Muscle of leg (tissue), 11 donors: Measurements from ENCODE around the gene HNRNPUL2. TPM values are rescaled to one million over a fixed set of nuclear protein-coding genes. Genes with fewer than 3 reads are reported as not detected.
"Not testable (repeated sequence)": the region's sequence is repeated elsewhere in the genome, so short reads cannot be mapped to it uniquely, and the experiment has no call there.

Experiments
- DNase-seq: peaks from one replicate; pipeline ENCODE4 v3.0.0; 2013
- H3K27ac ChIP-seq: one replicate; pipeline ENCODE4 v1.5.1; 2013; ENCODE audit warnings: mild to moderate bottlenecking, low read length, control low read depth
- H3K27me3 ChIP-seq: one replicate; pipeline ENCODE4 v1.6.1; 2013; ENCODE audit warnings: low read length; ENCODE audit not compliant: control insufficient read depth, insufficient read depth
- H3K36me3 ChIP-seq: one replicate; pipeline ENCODE4 v1.6.1; 2013; ENCODE audit warnings: low read length; ENCODE audit not compliant: control insufficient read depth, insufficient read depth
- H3K4me1 ChIP-seq: one replicate; pipeline ENCODE4 v1.6.1; 2013; ENCODE audit warnings: low read length; ENCODE audit not compliant: control insufficient read depth, insufficient read depth
- H3K4me3 ChIP-seq: one replicate; pipeline ENCODE4 v1.5.1; 2013; ENCODE audit warnings: low read length, control low read depth
- H3K9me3 ChIP-seq: replicated peaks from 2 replicates; pipeline ENCODE4 v1.6.1; 2013; ENCODE audit warnings: low read depth, low read length; ENCODE audit not compliant: control insufficient read depth
- WGBS: methylation state at CpG from one replicate; pipeline ENCODE4 v1.1.5; 2013; ENCODE audit warnings: missing lambda C conversion rate; ENCODE audit not compliant: insufficient coverage; 5-methylcytosine and 5-hydroxymethylcytosine counted together
- polyA plus RNA-seq, 8 donors: library from polyadenylated mRNA; unstranded; fragments of 120-200 nt; gene quantifications; one replicate each; pipeline versions ENCODE4 v1.2.1 to v1.2.3, GENCODE V29; 2013; ENCODE audit warnings: inconsistent platforms in 1 of 8, low replicate concordance in 1 of 8; ENCODE audit not compliant: insufficient read length in 8 of 8, insufficient read depth in 1 of 8
- total RNA-seq: library from RNA; stranded (reverse); fragments of 120-200 nt; gene quantifications from one replicate; pipeline ENCODE4 v1.2.4, GENCODE V29; 2013

Gene HNRNPUL2
- total and polyA plus RNA-seq, 9 donors, result 8.6 to 67.5 (median 48.2) TPM

GRCh38 chr11:62753736-62754603 is 26.7 kb upstream of the HNRNPUL2 start, which contains the start of gene ZBTB3:
Gene ZBTB3 (minus strand): TSS chr11:62754160. CDS start chr11:62753664, 496 bp downstream.
- no peaks in the 10 kb centered on the region for H3K9me3 ChIP-seq
- no peaks in the 10 kb centered on the region for H3K27me3 ChIP-seq
- 0% methylated on average over 45 of the region's 47 CpGs for WGBS
- peaks cover 23% of the 10 kb centered on the region for H3K36me3 ChIP-seq
- H3K4me1 ChIP-seq, result peaks cover 15% of the 10 kb centered on the region
- peak; percentile 100 for DNase-seq
- H3K27ac ChIP-seq, result peak within 1 kb of the TSS; percentile 96
- peak within 1 kb of the TSS; percentile 88 for H3K4me3 ChIP-seq

DNA sequence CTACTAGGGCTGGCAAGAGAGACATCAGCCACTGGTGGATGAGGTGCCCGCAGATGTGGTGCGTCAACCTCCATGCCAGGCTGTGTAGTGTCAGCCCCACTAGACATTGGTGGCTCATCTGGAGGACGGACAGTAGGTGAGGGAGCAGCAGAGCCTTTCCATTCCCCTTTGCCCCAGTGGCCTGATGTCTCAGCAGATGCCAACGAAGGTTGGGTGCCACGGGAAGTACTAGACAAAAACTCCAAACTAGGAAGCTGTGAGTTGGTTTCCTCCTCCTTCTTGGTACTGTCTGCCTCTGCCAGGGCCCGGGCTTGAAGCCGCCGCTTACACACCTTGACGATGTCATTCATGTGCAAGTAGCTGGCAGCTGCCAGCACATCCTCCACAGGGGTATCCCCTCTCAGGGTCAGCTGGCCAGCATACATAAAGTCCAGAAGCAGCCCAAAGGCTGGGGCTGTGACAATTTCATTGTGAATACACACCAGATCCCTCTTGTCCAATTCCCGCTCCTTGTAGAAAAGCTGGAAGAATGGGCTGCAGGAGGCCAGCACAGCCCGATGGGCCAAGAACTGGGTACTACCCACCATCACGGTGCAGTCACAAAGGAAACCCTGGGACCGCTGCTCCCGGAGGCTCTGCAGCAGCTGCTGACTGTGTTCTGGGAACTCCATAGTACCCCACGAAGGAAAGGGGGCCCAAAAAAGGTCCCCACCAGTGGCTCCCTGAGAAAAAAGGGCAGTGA is 25.9 kb upstream of the HNRNPUL2 start:
- 88% methylated on average over 14 of the region's 15 CpGs for WGBS
- Histone ChIP-seq H3K27ac (peak overlapping the region; percentile 96), H3K4me1 (peaks cover 15% of the 10 kb centered on the region), H3K4me3 (peak overlapping the region; percentile 88), H3K9me3 (no peaks in the 10 kb centered on the region), H3K36me3 (peaks cover 26% of the 10 kb centered on the region), H3K27me3 (no peaks in the 10 kb centered on the region)
- no peak for DNase-seq

- Histone ChIP-seq H3K4me1 (peaks cover 15% of the 10 kb centered on the region), H3K27me3 (no peaks in the 10 kb centered on the region), H3K27ac (no peak overlapping the region), H3K9me3 (no peaks in the 10 kb centered on the region), H3K36me3 (peaks cover 26% of the 10 kb centered on the region), H3K4me3 (no peak overlapping the region)
- WGBS, result 93% methylated on average over 11 of the region's 14 CpGs
- DNase-seq, result no peak
Measured at GRCh38 chr11:62752177-62752785, 25.0 kb upstream of the HNRNPUL2 start.

GRCh38 chr11:62749931-62750330 is 22.7 kb upstream of the HNRNPUL2 start:
- not testable (repeated sequence) for H3K27ac ChIP-seq, H3K27me3 ChIP-seq, H3K4me3 ChIP-seq, DNase-seq, H3K9me3 ChIP-seq
- Histone ChIP-seq H3K36me3 (peaks cover 30% of the 10 kb centered on the region), H3K4me1 (peaks cover 15% of the 10 kb centered on the region)
- WGBS, result no CpG with 5 or more reads among the region's 5 CpGs

- Histone ChIP-seq H3K27me3 (no peaks in the 10 kb centered on the region), H3K36me3 (peaks cover 22% of the 10 kb centered on the region), H3K4me3 (no peak overlapping the region), H3K4me1 (peaks cover 2% of the 10 kb centered on the region), H3K27ac (no peak overlapping the region), H3K9me3 (no peaks in the 10 kb centered on the region)
- 93% methylated on average over 1 of the region's 9 CpGs for WGBS
- DNase-seq, result no peak
Measured at GRCh38 chr11:62747475-62748160, 20.4 kb upstream of the HNRNPUL2 start.

- no peak overlapping the region for H3K27ac ChIP-seq
- H3K9me3 ChIP-seq, result no peaks in the 10 kb centered on the region
- H3K4me3 ChIP-seq, result no peak overlapping the region
- no peaks in the 10 kb centered on the region for H3K4me1 ChIP-seq
- H3K27me3 ChIP-seq, result no peaks in the 10 kb centered on the region
- DNase-seq, result no peak
- H3K36me3 ChIP-seq, result peaks cover 50% of the 10 kb centered on the region
Measured at GRCh38 chr11:62737196-62737595, 9.9 kb upstream of the HNRNPUL2 start.

DNA sequence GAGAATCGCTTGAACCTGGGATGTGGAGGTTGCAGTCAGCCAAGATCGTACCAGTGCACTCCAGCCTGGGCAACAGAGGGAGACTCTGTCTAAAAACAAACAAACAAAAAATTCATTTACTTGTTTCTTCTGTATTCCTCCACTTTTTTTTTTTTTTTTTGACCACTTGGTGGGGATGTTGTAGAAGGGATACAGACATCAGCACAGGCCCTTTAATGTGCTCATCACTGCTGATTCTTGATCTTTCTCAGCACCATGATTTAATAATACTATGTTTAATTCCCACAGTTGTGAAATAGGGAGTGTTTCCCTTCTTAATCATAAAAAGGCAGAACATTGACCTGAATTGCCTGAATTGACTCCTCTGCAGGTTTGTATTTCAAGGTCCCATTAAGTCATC is 5.6 kb upstream of the HNRNPUL2 start:
- peaks cover 38% of the 10 kb centered on the region for H3K36me3 ChIP-seq

DNA sequence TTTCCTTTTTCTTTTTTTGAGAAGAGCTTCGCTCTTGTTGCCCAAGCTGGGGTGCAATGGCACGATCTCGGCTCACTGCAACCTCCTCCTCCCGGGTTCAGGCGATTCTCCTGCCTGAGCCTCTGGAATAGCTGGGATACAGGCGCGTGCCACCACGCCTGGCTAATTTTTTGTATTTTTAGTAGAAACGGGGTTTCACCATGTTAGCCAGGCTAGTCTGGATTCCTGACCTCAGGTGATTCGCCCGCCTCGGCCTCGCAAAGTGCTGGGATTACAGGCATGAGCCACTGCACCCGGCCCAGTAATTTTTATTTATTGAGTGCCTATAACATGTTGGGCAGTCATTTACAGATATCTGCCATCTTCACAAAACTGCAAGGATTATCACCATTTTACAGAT is 2.8 kb upstream of the HNRNPUL2 start:
- not testable (repeated sequence) for H3K27ac ChIP-seq, DNase-seq, H3K27me3 ChIP-seq, H3K9me3 ChIP-seq
- H3K4me1 ChIP-seq, result peaks cover 24% of the 10 kb centered on the region
- 96% methylated on average over 4 of the region's 14 CpGs for WGBS
- peak overlapping the region; percentile 84 for H3K4me3 ChIP-seq
- peaks cover 28% of the 10 kb centered on the region for H3K36me3 ChIP-seq

More for the DNA sequence above, 5.6 kb upstream of the HNRNPUL2 start:
- H3K27me3 ChIP-seq, result no peaks in the 10 kb centered on the region
- WGBS, result no CpG with 5 or more reads among the region's 2 CpGs
- peaks cover 19% of the 10 kb centered on the region for H3K4me1 ChIP-seq
- H3K9me3 ChIP-seq, result no peaks in the 10 kb centered on the region
- H3K4me3 ChIP-seq, result no peak overlapping the region
- peak; percentile 28 for DNase-seq
- no peak overlapping the region for H3K27ac ChIP-seq

DNA sequence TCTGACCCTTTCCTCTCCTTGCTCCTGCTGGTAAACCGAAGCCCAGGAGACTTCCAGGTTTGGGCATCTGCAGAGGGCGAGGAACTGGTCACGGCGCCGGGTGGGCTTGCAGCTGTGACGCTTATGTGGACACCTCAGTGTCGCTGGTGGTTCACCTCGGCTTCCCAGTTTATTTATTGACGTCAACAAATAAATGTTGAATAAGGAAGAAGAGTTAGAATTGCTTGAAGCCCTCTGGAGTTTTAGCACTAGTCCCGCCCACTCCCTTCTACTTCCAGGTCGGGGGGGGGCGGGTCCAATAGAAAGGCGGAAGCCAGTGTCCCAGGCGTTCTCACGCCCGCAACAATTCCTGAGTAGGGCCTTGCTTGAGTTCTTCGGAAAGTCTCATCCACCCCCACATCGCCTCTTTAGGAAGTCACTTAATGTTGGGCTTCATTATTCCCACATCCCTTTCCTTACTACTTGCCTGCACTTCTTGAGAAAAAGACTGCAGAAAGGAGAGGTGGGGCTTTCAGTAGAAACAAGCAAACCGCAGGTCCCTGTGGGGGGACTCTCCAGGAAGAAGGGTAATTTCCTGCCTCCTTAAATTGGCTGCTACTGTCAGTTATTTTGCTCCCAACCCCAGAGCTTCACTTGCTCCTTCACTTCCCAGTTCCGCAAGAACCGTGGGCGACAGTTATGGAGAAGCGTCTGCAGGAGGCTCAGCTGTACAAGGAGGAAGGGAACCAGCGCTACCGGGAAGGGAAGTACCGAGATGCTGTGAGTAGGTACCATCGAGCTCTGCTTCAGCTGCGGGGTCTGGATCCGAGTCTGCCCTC is 1.1 kb upstream of the HNRNPUL2 start, which contains the start of gene TTC9C:
TTC9C (plus strand) TSS at position 316 of the 818 bp plus-strand sequence; CDS start at position 679, 363 bp downstream.
- under 1% methylated on average over 17 of the region's 29 CpGs for WGBS
- Histone ChIP-seq H3K27ac (peak within 1 kb of the TSS; percentile 99), H3K36me3 (peaks cover 27% of the 10 kb centered on the region), H3K4me1 (peaks cover 29% of the 10 kb centered on the region), H3K9me3 (no peaks in the 10 kb centered on the region), H3K4me3 (peak within 1 kb of the TSS; percentile 84), H3K27me3 (no peaks in the 10 kb centered on the region)
- DNase-seq, result peak; percentile 96
